K562 (cell line): ENCODE data around the gene SHOX. TPM values are rescaled to one million over a fixed set of nuclear protein-coding genes. Genes with fewer than 3 reads are reported as not detected.
A peak's percentile ranks its signal among the peaks of the same experiment; 100 is the strongest.
"Not testable (repeated sequence)": the region's sequence is repeated elsewhere in the genome, so short reads cannot be mapped to it uniquely, and the experiment has no call there.

Experiments
- ATAC-seq: fragments of 200-7000 bp; cut with Tn5 transposase; 3 replicates; pipeline ENCODE4 v1.9.1; 2020; ENCODE audit warnings: moderate library complexity
- BruUV-seq: library from RNA; stranded (reverse); fragments of 400-500 nt; replicated peaks from 2 replicates; lab custom pipeline; 2021; lab: Mats Ljungman, UMichigan
- CTCF ChIA-PET: fragments of 300-600 bp; formaldehyde crosslinking; extraction: SDS; loops from one replicate; lab custom pipeline; 2021; ENCODE audit warnings: low intra/inter-chr PET ratio; lab: Yijun Ruan, JAX
- POLR2A ChIA-PET: fragments of 300-600, 350-650 bp; sonication (Branson Sonifier 250); formaldehyde crosslinking; extraction: SDS; loops from one replicate; lab custom pipeline; 2021; ENCODE audit warnings: antibody characterized with exemption, inconsistent platforms; lab: Yijun Ruan, JAX
- DNase-seq, 4 experiments: peaks; one replicate each; pipeline versions ENCODE4 v3.0.0 to v3.0.0-alpha.2; 2011 to 2018; ENCODE audit warnings: low spot score in 3 of 4, mixed read lengths in 3 of 4; ENCODE audit errors: extremely low read depth in 1 of 4
- FAIRE-seq: peaks from 2 replicates; lab custom pipeline; 2011; peaks lifted over from hg19 to GRCh38; lab: Jason Lieb, UNC
- H2AFZ ChIP-seq: 2 replicates; pipeline ENCODE4 v1.6.0; 2011; ENCODE audit warnings: low read depth, low read length, control low read depth, inconsistent platforms
- H3K27ac ChIP-seq: fragments of 200-600 bp; 3 replicates; pipeline ENCODE4 v1.8.0; 2011; ENCODE audit warnings: low read depth, mild to moderate bottlenecking, control low read depth, inconsistent platforms, low read length, moderate library complexity, mixed read lengths; ENCODE audit errors: extremely low read depth
- H3K27me3 ChIP-seq, 2 experiments: fragments of 300-600 bp in 1 of 2; 2 replicates in 1 of 2; 3 replicates in 1 of 2; pipeline versions ENCODE4 v1.6.0 to v1.8.0; 2011; ENCODE audit warnings: inconsistent platforms in 2 of 2, low read length in 2 of 2, mild to moderate bottlenecking in 1 of 2, mixed read lengths in 1 of 2, moderate library complexity in 1 of 2; ENCODE audit not compliant: control insufficient read depth in 2 of 2, insufficient read depth in 2 of 2
- H3K36me3 ChIP-seq: fragments of 300-600 bp; 3 replicates; pipeline ENCODE4 v1.8.0; 2011; ENCODE audit warnings: mild to moderate bottlenecking, low read length, inconsistent platforms; ENCODE audit not compliant: control insufficient read depth, insufficient read depth
- H3K4me1 ChIP-seq, 2 experiments: fragments of 200-600 bp in 1 of 2; replicated peaks in 1 of 2; 2 replicates in 1 of 2; 3 replicates in 1 of 2; pipeline versions ENCODE4 v1.5.1 to v1.8.0; 2011; ENCODE audit warnings: inconsistent platforms in 2 of 2, low read length in 2 of 2, mild to moderate bottlenecking in 1 of 2, mixed read lengths in 1 of 2, moderate library complexity in 1 of 2; ENCODE audit not compliant: control insufficient read depth in 2 of 2, insufficient read depth in 2 of 2
- H3K4me2 ChIP-seq: 2 replicates; pipeline ENCODE4 v1.6.1; 2011; ENCODE audit warnings: low read length, control low read depth, inconsistent platforms, mixed read lengths; ENCODE audit not compliant: insufficient read depth
- H3K4me3 ChIP-seq: fragments of 200-600 bp; sonication (generic), shearing (Covaris generic); 2 replicates; pipeline ENCODE4 v1.5.1; 2016; ENCODE audit warnings: control low read depth, inconsistent platforms
- H3K79me2 ChIP-seq: fragments of 200-600 bp; 3 replicates; pipeline ENCODE4 v1.8.0; 2011; ENCODE audit warnings: low read length, inconsistent platforms; ENCODE audit not compliant: control insufficient read depth, insufficient read depth
- H3K9ac ChIP-seq, 2 experiments: 2 replicates each; pipeline versions ENCODE4 v1.6.0 to v1.6.1; 2011; ENCODE audit warnings: low read depth in 2 of 2, low read length in 2 of 2, control low read depth in 1 of 2, inconsistent platforms in 1 of 2, mild to moderate bottlenecking in 1 of 2, mixed read lengths in 1 of 2; ENCODE audit not compliant: insufficient read depth in 1 of 2
- H3K9me1 ChIP-seq: one replicate; pipeline ENCODE4 v1.6.0; 2011; ENCODE audit warnings: inconsistent platforms, mild to moderate bottlenecking, low read length, moderate library complexity; ENCODE audit not compliant: control insufficient read depth, insufficient read depth
- H3K9me3 ChIP-seq: replicated peaks from 2 replicates; pipeline ENCODE4 v1.5.1; 2011; ENCODE audit warnings: low read depth, low read length, inconsistent platforms; ENCODE audit not compliant: control insufficient read depth, insufficient read depth
- H4K20me1 ChIP-seq: replicated peaks from 2 replicates; pipeline ENCODE4 v1.6.1; 2011; ENCODE audit warnings: low read length, inconsistent platforms, mixed read lengths; ENCODE audit not compliant: control insufficient read depth, insufficient read depth
- BRD9 ChIP-seq: fragments of 450-650 bp; IDR thresholded peaks from 2 replicates; pipeline ENCODE4 v1.6.1; 2018; ENCODE audit warnings: low read depth; ENCODE audit not compliant: partially characterized antibody
- CBFA2T3 ChIP-seq: fragments of 450-650 bp; IDR thresholded peaks from 2 replicates; pipeline ENCODE4 v1.6.1; 2017
- NFE2L1 ChIP-seq: fragments of 450-650 bp; IDR thresholded peaks from 2 replicates; pipeline ENCODE4 v1.6.1; 2016; ENCODE audit warnings: missing genetic modification characterization, low read depth, mild to moderate bottlenecking, missing compliant biosample characterization, moderate library complexity, borderline replicate concordance
- SPI1 ChIP-seq: IDR thresholded peaks from 2 replicates; pipeline ENCODE4 v1.6.1; 2011; ENCODE audit warnings: low read depth, low read length, control low read depth, borderline replicate concordance
- ZNF384 ChIP-seq: IDR thresholded peaks from 2 replicates; pipeline ENCODE4 v1.6.1; 2012; ENCODE audit warnings: low read depth, low read length, improper control_type of control experiment
- ZNF512 ChIP-seq: IDR thresholded peaks from 2 replicates; pipeline ENCODE4 v1.6.1; 2016; ENCODE audit warnings: missing genetic modification characterization, missing compliant biosample characterization
- WGBS: fragments of 100-300 bp; shearing (Covaris generic); methylation state at CpG from one replicate; pipeline ENCODE4 v1.1.6; 2016; ENCODE audit warnings: low coverage, mixed read lengths; ENCODE audit not compliant: insufficient coverage; ENCODE audit errors: missing lambda C conversion rate; 5-methylcytosine and 5-hydroxymethylcytosine counted together
- in situ Hi-C: fragments of 300-500 bp; cut with MboI; formaldehyde crosslinking; loops from 4 replicates; pipeline ENCODE4 v1.15.0; 2018; ENCODE audit warnings: inconsistent platforms, mixed read lengths
- intact Hi-C: fragments of 100-400 bp; cut with micrococcal nuclease; formaldehyde crosslinking; loops from 2 replicates; pipeline ENCODE4 v1.14.2; 2022
- polyA plus RNA-seq, 8 experiments: library from polyadenylated mRNA; depleted of rRNA in 4 of 8; stranded (reverse) in 5 of 8; unstranded in 3 of 8; fragments of >200 nt; fragmentation: Nextera tagmentation in 2 of 8; fragmentation: Illumina TruSeq in 1 of 8; extraction: Ambion mirVana in 2 of 8; extraction: Trizol in 1 of 8; gene quantifications; 2 replicates each; pipeline versions ENCODE4 v1.2.1 to v1.2.3, GENCODE V29; 2011 to 2014; ENCODE audit warnings: inconsistent platforms in 1 of 8, missing spikeins in 1 of 8
- total RNA-seq, 7 experiments: library from RNA; depleted of rRNA in 6 of 7; stranded (reverse); fragments of >200 nt in 6 of 7; fragmentation: Illumina TruSeq in 2 of 7; extraction: Trizol in 2 of 7; gene quantifications; 2 replicates each; pipeline versions ENCODE4 v1.2.1 to v1.2.3, GENCODE V29; 2011 to 2021; ENCODE audit warnings: low replicate concordance in 1 of 7

Gene SHOX
- total and polyA plus RNA-seq, 9 of the 15 experiments (the other 6 are each of a cell fraction or from before 2014, with no cell fraction given) = not detected

GRCh38 chrX:625137-625691 lies 5.4 kb upstream of the SHOX start:
- intact Hi-C loops = no loop called here
- H3K4me2 ChIP-seq = no peak overlapping the region
- ChIA-PET CTCF (no interaction called here), POLR2A (no interaction called here)
- 5% methylated on average over 6 of the region's 12 CpGs for WGBS
- no peaks in the 10 kb centered on the region for H3K79me2 ChIP-seq
- TF ChIP-seq BRD9 (no peak), CBFA2T3 (no peak), SPI1 (no peak), NFE2L1 (no peak), ZNF384 (no peak)
- BruUV-seq = no TSS peak
- no peaks in the 10 kb centered on the region for H3K9me3 ChIP-seq
- H3K4me1 ChIP-seq = no peaks in the 10 kb centered on the region
- in situ Hi-C loops = no loop called here
- FAIRE-seq (no peak), ATAC-seq (no peak), DNase-seq (no peak)
- H3K4me3 ChIP-seq = no peak overlapping the region
- H2AFZ ChIP-seq = no peak overlapping the region
- no peaks in the 10 kb centered on the region for H3K36me3 ChIP-seq
- H3K9me1 ChIP-seq = no peaks in the 10 kb centered on the region
- H4K20me1 ChIP-seq = no peaks in the 10 kb centered on the region
- no peaks in the 10 kb centered on the region for H3K27me3 ChIP-seq
- H3K9ac ChIP-seq = no peak overlapping the region
- H3K27ac ChIP-seq = no peak overlapping the region

GRCh38 chrX:626047-626446 lies 4.5 kb upstream of the SHOX start:
- CTCF ChIA-PET = not testable (repeated sequence)

More at GRCh38 chrX:626047-626446, 4.5 kb upstream of the SHOX start:
- H3K4me2 ChIP-seq, DNase-seq, H3K36me3 ChIP-seq, H4K20me1 ChIP-seq, BruUV-seq: not testable (repeated sequence)
- peak; percentile 21; the same call in 1 of the 2 replicates for TF ChIP-seq ZNF512
- TF ChIP-seq, all 486 proteins: peak for 1; not testable (repeated sequence) for 485
- H3K9me3 ChIP-seq, H2AFZ ChIP-seq, H3K9ac ChIP-seq, H3K4me3 ChIP-seq, ATAC-seq, H3K79me2 ChIP-seq, H3K27me3 ChIP-seq, H3K27ac ChIP-seq, H3K4me1 ChIP-seq, in situ Hi-C loops, H3K9me1 ChIP-seq, intact Hi-C loops, POLR2A ChIA-PET, FAIRE-seq: not testable (repeated sequence)
- WGBS = 0% methylated on average over 1 of the region's 2 CpGs
